T-helper 2 cell treated with Interferon-gamma antibody and Interleukin-4, amounts not matched to agents 100 ng/mL and 5 ng/mL, for 36 hours (primary cell): Measurements from ENCODE around the gene DUSP12. TPM values are rescaled to one million over a fixed set of nuclear protein-coding genes. Genes with fewer than 3 reads are reported as not detected.

Experiments used
- intact Hi-C: fragments of 100-400 bp; cut with micrococcal nuclease; formaldehyde crosslinking; loops from one replicate; pipeline ENCODE4 v1.15.1; 2023
- total RNA-seq: library from RNA; stranded (reverse); gene quantifications from 2 replicates; pipeline ENCODE4 v1.2.3, GENCODE V29; 2022

The DUSP12 gene
- total RNA-seq, 1 donor from 2014 or later: 27.1 TPM

GRCh38 chr1:161805399-161806197 is 56.0 kb downstream of the DUSP12 start:
- intact Hi-C loops: no loop called here

Other genes starting within 250 kb of the DUSP12 start
- gene FCGR2A, start 244.3 kb upstream of the DUSP12 start, total RNA-seq: 0.09 and 0.36 TPM in 2 replicates
- 3.7 and 4.0 TPM in 2 replicates for gene HSPA6, start 225.2 kb upstream of the DUSP12 start, total RNA-seq
- gene FCGR3A, start 200.0 kb upstream of the DUSP12 start, total RNA-seq: 0.11 TPM in 1 of 2 replicates, not detected in the other
- gene FCGR3B, start 118.6 kb upstream of the DUSP12 start, total RNA-seq: not detected in 2 replicates
- gene FCGR2B, start 86.6 kb upstream of the DUSP12 start, total RNA-seq: 0.11 TPM in 1 of 2 replicates, not detected in the other
- not detected in 2 replicates for gene FCRLA, start 42.6 kb upstream of the DUSP12 start, total RNA-seq
- 0.23 and 0.59 TPM in 2 replicates for gene FCRLB, start 28.2 kb upstream of the DUSP12 start, total RNA-seq
- gene ATF6, start 16.5 kb downstream of the DUSP12 start, total RNA-seq: 29.5 and 31.1 TPM in 2 replicates